ACHN (cell line): ENCODE data around the gene THPO.

ENCODE experiments used
- DNase-seq: peaks from one replicate; pipeline ENCODE4 v3.0.0-alpha.2; 2015
- in situ Hi-C: cut with HindIII; loops from 2 replicates; pipeline ENCODE4 v1.10.0; 2017; ENCODE audit warnings: low sequenced_read_pairs, low pct_ligation_motif_present, low pct_unique_long_range_greater_than_20kb

The THPO gene

GRCh38 chr3:184355261-184356040 is 22.6 kb downstream of the THPO start:
- in situ Hi-C loops, result loop anchor here (25.0 kb wide), 1 partner anchor 182 kb away; no protein-coding TSS in a partner anchor
- DNase-seq, result no peak

- in situ Hi-C loops, result loop anchor here (25.0 kb wide), 1 partner anchor 183 kb away; no protein-coding TSS in a partner anchor
- no peak for DNase-seq
Measured at GRCh38 chr3:184354754-184355153, 23.3 kb downstream of the THPO start.

- in situ Hi-C loops, result loop anchor here (25.0 kb wide), 1 partner anchor 183 kb away; no protein-coding TSS in a partner anchor
- DNase-seq, result peak; percentile 40
Measured at GRCh38 chr3:184354121-184354728, 23.8 kb downstream of the THPO start.

GRCh38 chr3:184353546-184353941 is 24.5 kb downstream of the THPO start:
- no peak for DNase-seq
- in situ Hi-C loops, result loop anchor here (25.0 kb wide), 1 partner anchor 184 kb away; no protein-coding TSS in a partner anchor

- DNase-seq, result no peak
- in situ Hi-C loops, result loop anchor here (25.0 kb wide), 1 partner anchor 184 kb away; no protein-coding TSS in a partner anchor
Measured at GRCh38 chr3:184352897-184353545, 25.0 kb downstream of the THPO start.

DNA sequence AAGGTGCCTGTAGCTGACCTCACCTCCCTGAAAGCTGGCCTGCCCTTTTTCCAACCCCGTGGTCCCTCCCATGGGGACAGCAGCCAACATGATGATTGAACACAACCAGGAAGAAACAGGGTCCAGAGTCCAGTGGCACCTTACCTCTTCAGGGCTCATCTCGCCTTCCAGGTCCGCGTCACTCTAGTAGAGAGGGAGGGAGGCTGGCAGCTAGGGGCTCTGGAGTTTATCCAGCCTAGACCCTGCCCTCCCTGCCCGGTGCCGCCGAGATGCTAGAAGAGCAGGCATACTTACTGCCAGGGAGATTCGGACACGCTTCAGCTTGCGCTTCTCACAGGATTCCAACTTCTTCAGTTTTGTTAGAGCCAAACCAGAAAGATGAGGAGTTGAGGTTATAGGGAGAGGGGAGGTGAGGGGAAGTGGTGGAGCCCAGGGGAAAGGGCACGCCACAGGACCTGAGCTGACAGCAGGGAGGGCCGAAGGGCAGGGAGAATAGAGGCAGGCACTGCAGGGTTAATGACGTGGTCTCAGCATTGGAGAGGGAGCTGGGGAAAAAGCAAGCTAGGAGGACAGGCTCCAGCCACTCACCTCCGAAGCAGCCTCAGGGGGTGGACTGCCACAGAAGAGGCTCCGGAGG is 25.7 kb downstream of the THPO start:
- DNase-seq, result no peak
- in situ Hi-C loops, result loop anchor here (25.0 kb wide), 1 partner anchor 185 kb away; no protein-coding TSS in a partner anchor

- in situ Hi-C loops, result loop anchor here (25.0 kb wide), 1 partner anchor 186 kb away; no protein-coding TSS in a partner anchor
- no peak for DNase-seq
Measured at GRCh38 chr3:184351511-184352148, 26.4 kb downstream of the THPO start.

- in situ Hi-C loops, result loop anchor here (25.0 kb wide), 1 partner anchor 187 kb away; no protein-coding TSS in a partner anchor
- DNase-seq, result no peak
Measured at GRCh38 chr3:184350618-184351017, 27.4 kb downstream of the THPO start.

DNA sequence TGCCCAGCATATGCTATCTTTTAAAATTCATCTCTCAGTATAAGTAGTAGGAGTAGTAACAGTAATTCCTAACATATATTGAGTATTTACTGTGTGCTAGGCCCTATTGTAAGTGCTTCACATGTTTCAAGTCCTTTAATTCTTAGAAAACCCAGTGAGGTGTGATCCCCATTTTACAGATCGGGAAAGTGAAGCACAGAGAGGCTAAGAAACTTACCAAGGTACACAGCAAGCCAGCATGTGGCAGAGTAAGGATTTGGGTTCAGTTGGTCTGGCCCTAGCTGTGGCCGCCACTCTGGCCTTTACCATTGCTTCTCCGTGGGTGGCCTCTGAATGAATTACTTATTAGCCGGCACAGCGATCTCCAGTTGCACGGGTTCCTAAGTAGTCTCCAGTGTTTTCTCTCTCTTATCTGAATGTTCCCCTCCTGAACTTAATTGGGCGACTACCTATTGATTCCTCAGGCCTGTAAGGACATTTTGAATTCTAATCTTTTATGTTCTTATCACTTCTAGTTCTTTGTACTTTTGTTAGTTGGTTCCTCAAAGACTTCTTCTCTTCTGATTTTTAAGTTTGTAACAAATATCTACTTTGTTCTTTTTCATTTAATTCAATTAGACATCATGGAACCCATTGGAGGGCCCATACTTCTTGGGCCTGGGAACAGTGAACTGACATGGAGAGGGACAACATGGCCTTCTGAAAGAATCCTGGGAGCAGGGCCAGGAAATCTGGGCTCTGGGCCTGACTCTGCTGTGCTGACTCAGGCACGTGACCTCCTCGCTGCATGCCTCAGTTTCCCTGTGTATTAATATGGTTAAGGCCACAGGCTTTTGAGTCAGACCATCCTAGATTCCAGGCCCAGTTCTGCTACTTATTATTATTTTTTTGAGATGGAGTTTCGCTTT is 28.2 kb downstream of the THPO start:
- peak; percentile 45 for DNase-seq
- in situ Hi-C loops, result loop anchor here (25.0 kb wide), 1 partner anchor 187 kb away; no protein-coding TSS in a partner anchor

GRCh38 chr3:184348057-184348382 is 30.0 kb downstream of the THPO start:
- in situ Hi-C loops, result no loop called here

DNA sequence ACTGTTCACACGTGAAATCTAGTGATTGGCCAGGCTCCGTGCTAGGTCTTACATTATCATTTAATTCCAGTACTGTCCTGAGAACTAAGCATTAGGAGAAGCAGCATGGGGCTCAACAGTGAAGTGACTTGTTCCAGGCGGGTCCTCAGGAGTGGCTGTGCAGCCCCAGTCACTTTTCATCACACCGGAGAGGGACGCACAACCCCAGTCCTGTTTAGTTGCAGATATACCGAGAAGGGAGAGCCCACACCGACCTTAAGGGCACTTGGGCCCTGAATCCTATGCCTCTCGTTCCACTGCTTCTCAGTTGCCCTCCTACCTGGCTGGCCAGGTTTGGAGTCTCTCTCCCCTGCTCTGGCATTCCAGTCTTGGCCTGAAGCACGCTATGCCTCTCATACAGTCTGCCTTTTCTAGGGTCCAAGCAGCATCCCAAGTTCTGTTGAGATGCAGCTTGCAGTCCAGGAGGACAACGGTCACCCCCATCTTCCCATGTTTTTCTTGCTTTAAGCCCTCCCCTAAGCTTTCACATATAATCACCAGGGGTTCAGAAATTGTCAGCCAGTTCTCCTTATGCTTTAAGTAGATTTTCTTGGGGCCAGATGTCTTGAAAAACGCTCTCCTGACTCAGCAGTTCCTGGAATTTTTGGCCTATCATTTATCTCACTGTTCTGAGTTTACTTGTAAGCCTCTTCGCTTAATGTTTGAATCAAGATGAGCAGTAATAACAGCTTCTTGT is 30.5 kb downstream of the THPO start:
- no peak for DNase-seq
- in situ Hi-C loops, result no loop called here

More at GRCh38 chr3:184348057-184348382, 30.0 kb downstream of the THPO start:
- DNase-seq, result no peak

GRCh38 chr3:184346480-184347190 is 31.4 kb downstream of the THPO start:
- in situ Hi-C loops, result no loop called here

DNA sequence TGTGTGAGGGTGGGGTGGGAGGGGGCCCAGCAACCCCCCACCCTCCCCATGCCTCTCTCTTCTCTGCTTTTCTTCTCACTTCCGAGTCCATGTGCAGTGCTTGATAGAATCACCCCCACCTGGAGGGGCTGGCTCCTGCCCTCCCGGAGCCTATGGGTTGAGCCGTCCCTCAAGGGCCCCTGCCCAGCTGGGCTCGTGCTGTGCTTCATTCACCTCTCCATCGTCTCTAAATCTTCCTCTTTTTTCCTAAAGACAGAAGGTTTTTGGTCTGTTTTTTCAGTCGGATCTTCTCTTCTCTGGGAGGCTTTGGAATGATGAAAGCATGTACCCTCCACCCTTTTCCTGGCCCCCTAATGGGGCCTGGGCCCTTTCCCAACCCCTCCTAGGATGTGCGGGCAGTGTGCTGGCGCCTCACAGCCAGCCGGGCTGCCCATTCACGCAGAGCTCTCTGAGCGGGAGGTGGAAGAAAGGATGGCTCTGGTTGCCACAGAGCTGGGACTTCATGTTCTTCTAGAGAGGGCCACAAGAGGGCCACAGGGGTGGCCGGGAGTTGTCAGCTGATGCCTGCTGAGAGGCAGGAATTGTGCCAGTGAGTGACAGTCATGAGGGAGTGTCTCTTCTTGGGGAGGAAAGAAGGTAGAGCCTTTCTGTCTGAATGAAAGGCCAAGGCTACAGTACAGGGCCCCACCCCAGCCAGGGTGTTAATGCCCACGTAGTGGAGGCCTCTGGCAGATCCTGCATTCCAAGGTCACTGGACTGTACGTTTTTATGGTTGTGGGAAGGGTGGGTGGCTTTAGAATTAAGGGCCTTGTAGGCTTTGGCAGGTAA is 32.5 kb downstream of the THPO start:
- DNase-seq, result peak; percentile 84
- in situ Hi-C loops, result no loop called here

More at GRCh38 chr3:184346480-184347190, 31.4 kb downstream of the THPO start:
- no peak for DNase-seq

DNA sequence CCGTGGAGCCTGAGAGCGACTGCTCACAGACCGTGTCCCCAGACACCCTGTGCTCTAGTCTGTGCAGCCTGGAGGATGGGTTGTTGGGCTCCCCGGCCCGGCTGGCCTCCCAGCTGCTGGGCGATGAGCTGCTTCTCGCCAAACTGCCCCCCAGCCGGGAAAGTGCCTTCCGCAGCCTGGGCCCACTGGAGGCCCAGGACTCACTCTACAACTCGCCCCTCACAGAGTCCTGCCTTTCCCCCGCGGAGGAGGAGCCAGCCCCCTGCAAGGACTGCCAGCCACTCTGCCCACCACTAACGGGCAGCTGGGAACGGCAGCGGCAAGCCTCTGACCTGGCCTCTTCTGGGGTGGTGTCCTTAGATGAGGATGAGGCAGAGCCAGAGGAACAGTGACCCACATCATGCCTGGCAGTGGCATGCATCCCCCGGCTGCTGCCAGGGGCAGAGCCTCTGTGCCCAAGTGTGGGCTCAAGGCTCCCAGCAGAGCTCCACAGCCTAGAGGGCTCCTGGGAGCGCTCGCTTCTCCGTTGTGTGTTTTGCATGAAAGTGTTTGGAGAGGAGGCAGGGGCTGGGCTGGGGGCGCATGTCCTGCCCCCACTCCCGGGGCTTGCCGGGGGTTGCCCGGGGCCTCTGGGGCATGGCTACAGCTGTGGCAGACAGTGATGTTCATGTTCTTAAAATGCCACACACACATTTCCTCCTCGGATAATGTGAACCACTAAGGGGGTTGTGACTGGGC is 33.3 kb downstream of the THPO start:
- no peak for DNase-seq
- in situ Hi-C loops, result no loop called here
